Parathyroid adenoma (tissue), 2 donors: ENCODE data around the gene NOTCH1.

Experiments used
- H2AFZ ChIP-seq: fragments of 300-600 bp; sonication (generic); one replicate; pipeline ENCODE4 v1.7.0; 2017; ENCODE audit warnings: antibody characterized with exemption, mild to moderate bottlenecking
- H3K27ac ChIP-seq: fragments of 300-600 bp; sonication (generic); one replicate; pipeline ENCODE4 v1.7.0; 2017
- H3K27me3 ChIP-seq: fragments of 300-600 bp; sonication (generic); one replicate; pipeline ENCODE4 v1.7.0; 2017; ENCODE audit warnings: low read length; ENCODE audit not compliant: control insufficient read depth, insufficient read depth
- H3K36me3 ChIP-seq: fragments of 300-600 bp; sonication (generic); one replicate; pipeline ENCODE4 v1.7.0; 2017; ENCODE audit warnings: low read length; ENCODE audit not compliant: control insufficient read depth, insufficient read depth
- H3K4me1 ChIP-seq: fragments of 300-600 bp; sonication (generic); one replicate; pipeline ENCODE4 v1.7.0; 2017; ENCODE audit warnings: control low read depth
- H3K4me2 ChIP-seq: fragments of 300-600 bp; sonication (generic); one replicate; pipeline ENCODE4 v1.7.0; 2017; ENCODE audit warnings: low read length
- H3K4me3 ChIP-seq: fragments of 300-600 bp; sonication (generic); one replicate; pipeline ENCODE4 v1.7.0; 2017; ENCODE audit warnings: low read depth, low read length
- H3K79me2 ChIP-seq: fragments of 300-600 bp; sonication (generic); one replicate; pipeline ENCODE4 v1.7.0; 2017; ENCODE audit warnings: control low read depth
- H3K9ac ChIP-seq: fragments of 300-600 bp; sonication (generic); one replicate; pipeline ENCODE4 v1.7.0; 2017; ENCODE audit warnings: mild to moderate bottlenecking
- H3K9me3 ChIP-seq: fragments of 300-600 bp; sonication (generic); one replicate; pipeline ENCODE4 v1.7.0; 2017; ENCODE audit warnings: low read length; ENCODE audit not compliant: control insufficient read depth
- TF ChIP-seq, protein P1 (sequence below): fragments of 300-600 bp; sonication (generic); IDR thresholded peaks from one replicate; pipeline ENCODE4 v1.7.0; 2017; ENCODE audit warnings: antibody characterized with exemption, mild to moderate bottlenecking
- donor health status: primary hyperparathyroidism.

The NOTCH1 gene

DNA sequence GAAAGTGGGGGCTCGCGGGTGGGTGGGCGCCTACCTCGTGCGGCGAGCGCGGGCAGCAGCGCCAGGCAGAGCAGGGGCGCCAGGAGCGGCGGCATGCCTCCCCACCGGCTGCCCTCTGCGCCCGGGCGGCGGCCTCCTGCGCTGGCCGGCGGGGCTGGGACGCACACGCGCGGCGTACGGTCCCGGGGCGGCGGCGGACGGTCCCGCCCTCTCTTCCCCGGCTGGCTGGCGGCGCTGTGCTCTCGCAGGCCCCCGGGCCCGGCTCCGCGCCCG lies 220 bp downstream of the NOTCH1 start:
- no peaks in the 10 kb centered on the region for H3K27me3 ChIP-seq
- H3K79me2 ChIP-seq: no peaks in the 10 kb centered on the region
- peak overlapping the region; percentile 62 for H3K4me2 ChIP-seq
- TF ChIP-seq, protein P1, sequence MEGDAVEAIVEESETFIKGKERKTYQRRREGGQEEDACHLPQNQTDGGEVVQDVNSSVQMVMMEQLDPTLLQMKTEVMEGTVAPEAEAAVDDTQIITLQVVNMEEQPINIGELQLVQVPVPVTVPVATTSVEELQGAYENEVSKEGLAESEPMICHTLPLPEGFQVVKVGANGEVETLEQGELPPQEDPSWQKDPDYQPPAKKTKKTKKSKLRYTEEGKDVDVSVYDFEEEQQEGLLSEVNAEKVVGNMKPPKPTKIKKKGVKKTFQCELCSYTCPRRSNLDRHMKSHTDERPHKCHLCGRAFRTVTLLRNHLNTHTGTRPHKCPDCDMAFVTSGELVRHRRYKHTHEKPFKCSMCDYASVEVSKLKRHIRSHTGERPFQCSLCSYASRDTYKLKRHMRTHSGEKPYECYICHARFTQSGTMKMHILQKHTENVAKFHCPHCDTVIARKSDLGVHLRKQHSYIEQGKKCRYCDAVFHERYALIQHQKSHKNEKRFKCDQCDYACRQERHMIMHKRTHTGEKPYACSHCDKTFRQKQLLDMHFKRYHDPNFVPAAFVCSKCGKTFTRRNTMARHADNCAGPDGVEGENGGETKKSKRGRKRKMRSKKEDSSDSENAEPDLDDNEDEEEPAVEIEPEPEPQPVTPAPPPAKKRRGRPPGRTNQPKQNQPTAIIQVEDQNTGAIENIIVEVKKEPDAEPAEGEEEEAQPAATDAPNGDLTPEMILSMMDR: no peak
- peaks cover 2% of the 10 kb centered on the region for H3K4me1 ChIP-seq
- H3K9ac ChIP-seq: no peak overlapping the region
- no peaks in the 10 kb centered on the region for H3K9me3 ChIP-seq
- peak overlapping the region; percentile 61 for H3K27ac ChIP-seq
- H3K36me3 ChIP-seq: no peaks in the 10 kb centered on the region
- peak overlapping the region; percentile 62 for H3K4me3 ChIP-seq
- no peak overlapping the region for H2AFZ ChIP-seq

DNA sequence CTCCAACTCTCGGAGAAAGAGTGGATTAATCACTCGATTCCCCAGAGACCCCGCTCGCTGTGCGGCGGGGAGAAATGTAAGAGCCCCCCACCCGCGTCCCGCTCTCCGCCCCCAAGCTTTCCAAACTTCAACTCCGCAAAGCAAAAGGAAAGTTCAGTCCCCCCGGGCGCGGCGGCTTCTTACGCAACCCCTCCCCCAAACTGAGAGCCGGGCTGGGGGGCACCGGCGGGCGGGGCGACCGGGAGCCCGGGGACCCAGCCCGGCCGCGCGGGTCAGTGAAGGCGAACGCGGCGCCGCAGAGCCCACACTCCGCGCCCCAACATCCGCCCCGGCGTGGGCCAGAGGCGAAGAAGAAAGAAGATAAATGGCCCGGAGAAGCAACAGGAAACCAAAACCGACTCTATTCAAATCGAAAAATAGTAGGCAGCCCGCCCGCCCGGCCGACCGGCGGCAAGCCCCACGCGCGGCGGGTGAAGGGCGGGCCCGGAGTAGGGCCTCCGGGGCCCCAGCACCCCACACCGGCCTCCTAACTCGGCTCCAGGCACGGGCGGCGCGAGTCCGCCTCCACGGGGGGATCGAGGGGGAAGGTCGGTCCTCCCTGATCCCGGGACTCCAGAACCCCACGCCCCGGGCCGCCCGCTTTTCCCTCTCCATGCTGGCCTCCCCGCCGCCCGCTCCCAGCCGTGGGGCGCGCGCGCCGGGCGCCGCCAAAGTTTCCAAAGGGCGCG lies 720 bp downstream of the NOTCH1 start:
- Histone ChIP-seq H3K79me2 (no peaks in the 10 kb centered on the region), H3K27ac (peak overlapping the region; percentile 61), H3K36me3 (no peaks in the 10 kb centered on the region), H3K9me3 (no peaks in the 10 kb centered on the region), H2AFZ (peak overlapping the region; percentile 38), H3K9ac (no peak overlapping the region), H3K4me3 (peak overlapping the region; percentile 62), H3K4me2 (peak overlapping the region; percentile 62), H3K4me1 (peaks cover 2% of the 10 kb centered on the region), H3K27me3 (no peaks in the 10 kb centered on the region)
- TF ChIP-seq, protein P1: no peak

DNA sequence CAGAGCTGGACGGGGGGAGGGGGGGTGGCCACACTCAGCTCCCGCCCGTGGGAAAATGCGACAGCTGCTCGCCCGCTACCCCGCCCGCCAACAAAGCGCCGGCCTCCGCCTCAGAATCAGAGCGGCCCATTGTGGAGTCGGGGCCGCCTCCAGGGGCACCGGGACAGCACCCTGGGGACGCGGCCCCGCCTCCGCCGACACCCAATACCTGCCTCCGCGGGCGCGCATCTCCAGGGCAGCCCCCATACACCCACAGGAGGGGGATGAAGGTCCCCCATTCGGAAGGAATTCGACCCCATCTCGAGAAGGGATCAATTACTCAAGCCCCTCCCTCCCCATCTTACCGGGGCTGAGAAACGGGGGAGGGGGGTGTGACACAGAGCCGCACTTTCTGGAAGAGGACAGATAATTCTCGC lies 1.3 kb downstream of the NOTCH1 start:
- Histone ChIP-seq H3K9me3 (no peaks in the 10 kb centered on the region), H2AFZ (no peak overlapping the region), H3K79me2 (no peaks in the 10 kb centered on the region), H3K4me1 (peaks cover 2% of the 10 kb centered on the region), H3K4me3 (peak overlapping the region; percentile 62), H3K9ac (no peak overlapping the region), H3K4me2 (peak overlapping the region; percentile 62), H3K36me3 (no peaks in the 10 kb centered on the region), H3K27ac (no peak overlapping the region), H3K27me3 (no peaks in the 10 kb centered on the region)
- TF ChIP-seq, protein P1: no peak

DNA sequence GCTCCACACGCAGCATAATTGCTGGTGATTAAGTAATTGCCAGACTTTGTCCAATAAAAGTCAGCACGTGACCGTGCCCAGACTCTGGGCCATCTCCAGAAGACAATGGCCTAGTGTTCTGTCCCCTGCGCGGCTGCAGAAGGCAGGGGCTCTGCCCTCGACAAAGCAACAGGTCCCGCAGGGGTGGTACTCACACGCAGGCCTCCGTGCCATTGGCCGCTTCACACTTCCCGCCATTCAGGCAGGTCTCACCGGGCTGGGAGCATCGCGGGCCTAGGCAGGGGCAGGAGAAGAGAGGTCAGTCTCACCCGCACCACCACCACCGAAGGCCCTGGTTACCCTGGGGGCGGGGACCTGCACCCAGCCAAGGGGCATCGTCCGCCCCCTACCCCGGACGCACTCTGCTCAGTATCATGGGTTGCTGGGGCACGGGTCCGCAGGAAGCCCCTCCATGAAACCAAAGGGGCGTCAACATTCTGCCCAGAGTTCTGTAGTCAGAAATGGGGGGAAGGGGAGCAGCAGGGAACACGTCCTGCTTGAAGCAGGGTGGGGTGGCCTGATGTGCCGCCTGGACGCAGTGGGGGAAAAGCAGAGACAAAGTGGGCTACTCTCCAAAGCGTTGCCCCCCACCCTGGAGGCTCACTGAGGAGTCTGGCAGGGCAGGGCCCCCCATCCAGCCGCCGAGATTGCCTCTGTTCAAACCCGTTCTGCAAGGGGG lies 1.9 kb downstream of the NOTCH1 start:
- H3K9ac ChIP-seq: no peak overlapping the region
- H3K4me2 ChIP-seq: peak overlapping the region; percentile 62
- no peaks in the 10 kb centered on the region for H3K9me3 ChIP-seq
- peaks cover 2% of the 10 kb centered on the region for H3K4me1 ChIP-seq
- H3K36me3 ChIP-seq: no peaks in the 10 kb centered on the region
- H3K79me2 ChIP-seq: no peaks in the 10 kb centered on the region
- no peaks in the 10 kb centered on the region for H3K27me3 ChIP-seq
- H3K27ac ChIP-seq: no peak overlapping the region
- TF ChIP-seq, protein P1: no peak
- H2AFZ ChIP-seq: no peak overlapping the region
- H3K4me3 ChIP-seq: peak overlapping the region; percentile 62

DNA sequence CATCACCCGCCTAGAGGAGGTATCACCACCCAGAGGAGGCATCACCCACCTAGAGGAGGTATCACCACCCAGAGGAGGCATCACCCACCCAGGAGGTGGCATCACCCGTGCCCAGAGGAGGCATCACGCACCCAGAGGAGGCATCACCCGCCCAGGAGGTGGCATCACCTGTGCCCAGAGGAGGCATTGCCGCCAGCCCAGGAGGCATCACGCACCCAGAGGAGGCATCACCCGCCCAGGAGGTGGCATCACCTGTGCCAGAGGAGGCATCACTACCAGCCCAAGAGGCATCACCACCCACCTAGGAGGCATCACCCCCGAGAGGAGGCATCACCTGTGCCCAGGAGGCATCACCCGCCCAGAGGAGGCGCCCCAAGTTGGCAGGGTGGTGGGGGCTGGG lies 2.6 kb downstream of the NOTCH1 start:
- Histone ChIP-seq H3K4me1 (peaks cover 2% of the 10 kb centered on the region), H3K27ac (no peak overlapping the region), H3K79me2 (no peaks in the 10 kb centered on the region), H3K27me3 (no peaks in the 10 kb centered on the region), H3K9me3 (no peaks in the 10 kb centered on the region), H2AFZ (no peak overlapping the region), H3K4me3 (no peak overlapping the region), H3K9ac (no peak overlapping the region), H3K4me2 (no peak overlapping the region), H3K36me3 (no peaks in the 10 kb centered on the region)
- TF ChIP-seq, protein P1: no peak
